Suppressor macrophage treated with lipopolysaccharide for 4 hours (primary cell): ENCODE measurements around the gene ZIC4.

Source experiments
- DNase-seq: peaks from one replicate; pipeline ENCODE4 v3.0.0-alpha.2; 2020

ZIC4 gene

GRCh38 chr3:147341727-147342126, 64.6 kb downstream of the ZIC4 start:
- DNase-seq = no peak

- no peak for DNase-seq
These were observed 69.6 kb downstream of the ZIC4 start for GRCh38 chr3:147336543-147337278.
